HL-60 (cell line): ENCODE data around the gene AGPAT2.
"Not testable (repeated sequence)": the region's sequence is repeated elsewhere in the genome, so short reads cannot be mapped to it uniquely, and the experiment has no call there.

ENCODE experiments used
- CTCF ChIP-seq: IDR thresholded peaks from one replicate; pipeline ENCODE4 v1.5.1; 2011; ENCODE audit warnings: low read length, control low read depth, inconsistent platforms; ENCODE audit not compliant: insufficient read depth
- POLR2AphosphoS5 ChIP-seq: IDR thresholded peaks from 2 replicates; pipeline ENCODE4 v1.6.1; 2012; ENCODE audit warnings: low read depth
- REST ChIP-seq: IDR thresholded peaks from 2 replicates; pipeline ENCODE4 v1.6.1; 2012; ENCODE audit warnings: low read depth; ENCODE audit not compliant: insufficient replicate concordance

GRCh38 chr9:136632072-136632471 lies 55.2 kb downstream of the AGPAT2 start:
- TF ChIP-seq POLR2AphosphoS5, CTCF, REST: not testable (repeated sequence)
